ENCODE data around the gene GCSH.
A peak's percentile ranks its signal among the peaks of the same experiment; 100 is the strongest.

Gene GCSH

DNA sequence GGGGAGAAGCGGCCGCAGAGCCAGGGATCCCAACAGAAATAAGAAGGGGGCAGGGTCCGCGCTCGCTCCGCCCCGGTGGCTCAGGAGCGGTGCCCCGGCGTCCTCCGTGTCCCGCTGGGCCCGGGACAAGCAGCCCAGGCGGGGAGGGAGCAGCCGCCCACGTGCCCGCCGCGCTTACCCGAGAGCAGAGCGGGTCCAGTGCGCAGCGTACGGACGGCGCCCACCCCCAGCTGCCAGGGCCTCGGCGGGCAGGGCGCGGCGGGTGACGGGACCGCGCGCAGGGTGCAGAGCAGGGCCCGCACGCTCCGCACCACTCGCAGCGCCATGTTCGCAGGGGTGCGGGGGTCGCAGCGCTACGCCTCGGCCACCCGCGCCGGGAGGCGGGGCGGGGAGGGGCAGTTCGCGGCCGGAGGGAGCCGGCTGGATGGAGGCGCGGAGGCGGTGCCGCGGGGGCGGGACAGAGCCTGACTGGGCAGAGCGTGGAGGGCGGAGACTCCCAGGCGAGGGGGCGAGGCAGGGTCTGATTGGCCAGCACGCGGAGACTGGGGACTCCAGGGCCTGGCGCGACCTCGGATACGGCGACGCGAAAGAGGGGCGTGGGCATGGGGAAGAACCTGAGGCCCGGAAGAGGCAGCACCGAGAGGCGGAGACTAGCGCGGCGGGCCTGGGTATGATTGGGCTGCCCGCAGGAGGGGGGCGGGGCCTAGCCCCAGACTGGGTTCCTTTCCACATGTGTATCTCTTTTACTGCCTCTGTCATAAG lies at the start of gene GCSH:
TSS of gene GCSH (minus strand) at position 443 of the 762 bp plus-strand sequence. CDS start at position 326, 117 bp downstream.
- Histone ChIP-seq H3K27ac (ENCODE audit: low read depth, low read length) (no peak within 1 kb of the TSS; the same call in 1 of the 2 replicates), H3K4me2 (ENCODE audit: low read depth, low read length, poor library complexity, severe bottlenecking) (peak within 1 kb of the TSS; percentile 55), H3K36me3 (ENCODE audit: low read length) (no peaks in the 10 kb centered on the region), H4K20me1 (ENCODE audit: low read depth, low read length) (no peaks in the 10 kb centered on the region), H3K4me3 (ENCODE audit: insufficient read depth, low read length, poor library complexity, severe bottlenecking) (peak within 1 kb of the TSS; percentile 81), H3F3A (ENCODE audit: insufficient read depth) (no peaks in the 10 kb centered on the region), H3K9ac (ENCODE audit: low read length) (peak within 1 kb of the TSS; percentile 80), H3K27me3 (ENCODE audit: low read length) (no peaks in the 10 kb centered on the region), H3K9me3 (ENCODE audit: insufficient read depth, low read length) (no peaks in the 10 kb centered on the region), H2AFZ (ENCODE audit: low read depth, low read length, severe bottlenecking) (peak within 1 kb of the TSS; percentile 68), H3K9me2 (replicated peaks; ENCODE audit: insufficient read depth, low read length) (no peaks in the 10 kb centered on the region), H3K79me2 (ENCODE audit: insufficient read depth, low read length) (peaks cover 34% of the 10 kb centered on the region)
- TF ChIP-seq EZH2phosphoT487 (conservative IDR thresholded peaks at IDR 0.05; ENCODE audit: low read length): no peak
- TF ChIP-seq, protein P1, sequence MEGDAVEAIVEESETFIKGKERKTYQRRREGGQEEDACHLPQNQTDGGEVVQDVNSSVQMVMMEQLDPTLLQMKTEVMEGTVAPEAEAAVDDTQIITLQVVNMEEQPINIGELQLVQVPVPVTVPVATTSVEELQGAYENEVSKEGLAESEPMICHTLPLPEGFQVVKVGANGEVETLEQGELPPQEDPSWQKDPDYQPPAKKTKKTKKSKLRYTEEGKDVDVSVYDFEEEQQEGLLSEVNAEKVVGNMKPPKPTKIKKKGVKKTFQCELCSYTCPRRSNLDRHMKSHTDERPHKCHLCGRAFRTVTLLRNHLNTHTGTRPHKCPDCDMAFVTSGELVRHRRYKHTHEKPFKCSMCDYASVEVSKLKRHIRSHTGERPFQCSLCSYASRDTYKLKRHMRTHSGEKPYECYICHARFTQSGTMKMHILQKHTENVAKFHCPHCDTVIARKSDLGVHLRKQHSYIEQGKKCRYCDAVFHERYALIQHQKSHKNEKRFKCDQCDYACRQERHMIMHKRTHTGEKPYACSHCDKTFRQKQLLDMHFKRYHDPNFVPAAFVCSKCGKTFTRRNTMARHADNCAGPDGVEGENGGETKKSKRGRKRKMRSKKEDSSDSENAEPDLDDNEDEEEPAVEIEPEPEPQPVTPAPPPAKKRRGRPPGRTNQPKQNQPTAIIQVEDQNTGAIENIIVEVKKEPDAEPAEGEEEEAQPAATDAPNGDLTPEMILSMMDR (IDR thresholded peaks at IDR 0.05; ENCODE audit: insufficient read depth, low read length, poor library complexity, severe bottlenecking): no peak

DNA sequence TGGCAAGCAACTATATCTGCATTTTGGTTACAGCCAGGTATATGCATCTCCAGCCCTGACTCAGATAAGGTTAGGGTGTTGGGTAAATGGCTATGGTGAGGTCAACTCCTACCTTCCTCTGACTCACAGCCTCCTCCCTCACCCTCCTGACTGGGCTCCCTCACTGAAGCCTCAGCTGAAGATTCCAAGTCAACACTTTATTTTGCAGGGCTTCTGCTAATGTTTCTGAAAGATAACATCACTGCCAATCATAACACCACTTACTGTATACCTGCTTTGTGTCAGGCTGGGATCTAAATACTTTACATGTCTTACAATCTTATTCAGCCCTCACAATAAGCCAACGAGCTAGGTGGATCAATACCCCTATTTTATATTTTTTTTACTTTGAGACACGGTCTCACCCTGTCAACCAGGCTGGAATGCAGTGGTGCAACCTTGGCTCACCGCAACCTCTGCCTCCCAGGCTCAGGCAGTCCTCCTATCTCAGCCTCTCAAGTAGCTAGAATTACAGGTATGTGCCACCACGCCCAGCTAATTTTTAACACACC lies 47.8 kb upstream of the GCSH start:
- H3F3A ChIP-seq (ENCODE audit: insufficient read depth): no peaks in the 10 kb centered on the region
- no peak overlapping the region for H3K4me2 ChIP-seq (ENCODE audit: low read depth, low read length, poor library complexity, severe bottlenecking)
- H3K27ac ChIP-seq (ENCODE audit: low read depth, low read length): no peak overlapping the region
- H2AFZ ChIP-seq (ENCODE audit: low read depth, low read length, severe bottlenecking): no peak overlapping the region
- TF ChIP-seq, protein P1 (IDR thresholded peaks at IDR 0.05; ENCODE audit: insufficient read depth, low read length, poor library complexity, severe bottlenecking): no peak
- TF ChIP-seq EZH2phosphoT487 (conservative IDR thresholded peaks at IDR 0.05; ENCODE audit: low read length): no peak
- no peak overlapping the region for H3K9ac ChIP-seq (ENCODE audit: low read length)
- H3K9me3 ChIP-seq (ENCODE audit: insufficient read depth, low read length): no peaks in the 10 kb centered on the region
- no peaks in the 10 kb centered on the region for H4K20me1 ChIP-seq (ENCODE audit: low read depth, low read length)
- H3K79me2 ChIP-seq (ENCODE audit: insufficient read depth, low read length): no peaks in the 10 kb centered on the region
- H3K4me3 ChIP-seq (ENCODE audit: insufficient read depth, low read length, poor library complexity, severe bottlenecking): no peak overlapping the region
- H3K9me2 ChIP-seq (replicated peaks; ENCODE audit: insufficient read depth, low read length): no peaks in the 10 kb centered on the region
- no peaks in the 10 kb centered on the region for H3K36me3 ChIP-seq (ENCODE audit: low read length)
- no peaks in the 10 kb centered on the region for H3K27me3 ChIP-seq (ENCODE audit: low read length)

DNA sequence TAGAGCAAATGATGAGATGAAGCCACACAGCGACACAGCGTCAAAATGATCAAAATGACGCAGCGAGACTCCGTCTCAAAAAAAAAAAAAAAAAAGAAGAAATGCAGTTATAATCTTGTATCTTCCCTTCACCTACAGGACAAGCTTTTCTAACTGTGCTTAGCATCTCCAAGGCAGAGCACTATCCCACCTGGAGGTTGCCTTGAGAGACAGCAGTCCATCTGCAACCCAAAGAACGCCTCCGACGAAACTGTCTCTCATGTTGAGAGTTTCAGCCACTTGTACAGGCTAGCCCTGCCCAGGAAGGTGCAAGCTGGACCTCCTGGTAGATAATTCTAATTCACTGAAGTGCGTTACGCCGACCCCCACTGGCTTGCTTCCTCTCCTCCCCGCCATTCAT lies 46.7 kb upstream of the GCSH start:
- no peaks in the 10 kb centered on the region for H3K27me3 ChIP-seq (ENCODE audit: low read length)
- no peaks in the 10 kb centered on the region for H3K9me3 ChIP-seq (ENCODE audit: insufficient read depth, low read length)
- no peaks in the 10 kb centered on the region for H3K79me2 ChIP-seq (ENCODE audit: insufficient read depth, low read length)
- H2AFZ ChIP-seq (ENCODE audit: low read depth, low read length, severe bottlenecking): no peak overlapping the region
- H3K36me3 ChIP-seq (ENCODE audit: low read length): no peaks in the 10 kb centered on the region
- H3K9me2 ChIP-seq (replicated peaks; ENCODE audit: insufficient read depth, low read length): no peaks in the 10 kb centered on the region
- no peak overlapping the region for H3K4me2 ChIP-seq (ENCODE audit: low read depth, low read length, poor library complexity, severe bottlenecking)
- H3K9ac ChIP-seq (ENCODE audit: low read length): no peak overlapping the region
- H4K20me1 ChIP-seq (ENCODE audit: low read depth, low read length): no peaks in the 10 kb centered on the region
- no peaks in the 10 kb centered on the region for H3F3A ChIP-seq (ENCODE audit: insufficient read depth)
- no peak overlapping the region for H3K27ac ChIP-seq (ENCODE audit: low read depth, low read length)
- TF ChIP-seq, protein P1 (IDR thresholded peaks at IDR 0.05; ENCODE audit: insufficient read depth, low read length, poor library complexity, severe bottlenecking): no peak
- TF ChIP-seq EZH2phosphoT487 (conservative IDR thresholded peaks at IDR 0.05; ENCODE audit: low read length): no peak
- no peak overlapping the region for H3K4me3 ChIP-seq (ENCODE audit: insufficient read depth, low read length, poor library complexity, severe bottlenecking)

All from SU-DHL-6 (cell line).